ENCODE measurements around the gene PRKCA.

DNA sequence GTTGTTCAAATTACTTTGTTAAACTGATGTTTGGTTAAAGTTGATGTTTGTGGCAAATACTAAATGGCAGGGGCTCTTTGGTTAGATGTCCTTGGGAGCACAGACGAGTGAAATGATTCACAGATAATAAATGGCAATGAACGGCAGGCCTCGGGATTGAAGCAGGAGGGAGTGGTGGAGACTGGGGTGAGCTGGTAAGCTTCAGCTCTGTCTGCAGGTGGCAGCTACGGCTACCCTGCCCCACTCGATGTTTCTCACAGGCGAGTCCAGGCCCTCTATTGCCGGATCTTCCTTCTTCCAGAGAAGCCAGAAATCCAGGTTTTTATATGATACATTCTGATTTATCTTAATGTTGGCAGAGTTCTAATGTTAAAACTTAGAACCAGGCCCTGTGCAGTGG is 387.8 kb downstream of the PRKCA start:
- TF ChIP-seq GATA2 (IDR thresholded peaks at IDR 0.05; ENCODE audit: low read depth, low read length) = no peak
- no peak for TF ChIP-seq GATA3 (IDR thresholded peaks at IDR 0.05; ENCODE audit: low read depth, low read length)

All from SH-SY5Y (cell line).